ENCODE results near the gene TBC1D23.

- TF ChIP-seq, protein P1, sequence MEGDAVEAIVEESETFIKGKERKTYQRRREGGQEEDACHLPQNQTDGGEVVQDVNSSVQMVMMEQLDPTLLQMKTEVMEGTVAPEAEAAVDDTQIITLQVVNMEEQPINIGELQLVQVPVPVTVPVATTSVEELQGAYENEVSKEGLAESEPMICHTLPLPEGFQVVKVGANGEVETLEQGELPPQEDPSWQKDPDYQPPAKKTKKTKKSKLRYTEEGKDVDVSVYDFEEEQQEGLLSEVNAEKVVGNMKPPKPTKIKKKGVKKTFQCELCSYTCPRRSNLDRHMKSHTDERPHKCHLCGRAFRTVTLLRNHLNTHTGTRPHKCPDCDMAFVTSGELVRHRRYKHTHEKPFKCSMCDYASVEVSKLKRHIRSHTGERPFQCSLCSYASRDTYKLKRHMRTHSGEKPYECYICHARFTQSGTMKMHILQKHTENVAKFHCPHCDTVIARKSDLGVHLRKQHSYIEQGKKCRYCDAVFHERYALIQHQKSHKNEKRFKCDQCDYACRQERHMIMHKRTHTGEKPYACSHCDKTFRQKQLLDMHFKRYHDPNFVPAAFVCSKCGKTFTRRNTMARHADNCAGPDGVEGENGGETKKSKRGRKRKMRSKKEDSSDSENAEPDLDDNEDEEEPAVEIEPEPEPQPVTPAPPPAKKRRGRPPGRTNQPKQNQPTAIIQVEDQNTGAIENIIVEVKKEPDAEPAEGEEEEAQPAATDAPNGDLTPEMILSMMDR (IDR thresholded peaks at IDR 0.05): no peak
- TF ChIP-seq POLR2AphosphoS5 (IDR thresholded peaks at IDR 0.05): no peak
These were observed 44.1 kb upstream of the TBC1D23 start for GRCh38 chr3:100216713-100217112.

All from stomach (tissue), 4 donors.